H1 (cell line): ENCODE data around the gene PLCB3.

Source experiments
- CHD2 ChIP-seq: IDR thresholded peaks from 2 replicates; pipeline ENCODE4 v1.6.1; 2012; ENCODE audit warnings: low read length, improper control_type of control experiment
- CTCF ChIP-seq, 3 experiments: IDR thresholded peaks; 1 replicate in 2 of 3; 2 replicates in 1 of 3; pipeline versions ENCODE4 v1.5.1 to v1.6.1; 2011; ENCODE audit warnings: low read length in 3 of 3, mild to moderate bottlenecking in 3 of 3, inconsistent platforms in 2 of 3, low read depth in 1 of 3, moderate library complexity in 1 of 3; ENCODE audit not compliant: insufficient read depth in 1 of 3; ENCODE audit errors: control extremely low read depth in 1 of 3
- EP300 ChIP-seq, 2 experiments: IDR thresholded peaks; 1 replicate in 1 of 2; 2 replicates in 1 of 2; pipeline ENCODE4 v1.6.1; 2011 to 2012; ENCODE audit warnings: low read depth in 2 of 2, low read length in 2 of 2, mild to moderate bottlenecking in 2 of 2, borderline replicate concordance in 1 of 2, inconsistent platforms in 1 of 2, moderate library complexity in 1 of 2
- EZH2 ChIP-seq: fragments of 200-600 bp; sonication (generic); IDR thresholded peaks from 2 replicates; pipeline ENCODE4 v1.7.1; 2012; ENCODE audit warnings: low read depth, mild to moderate bottlenecking, moderate library complexity, low read length, inconsistent platforms; ENCODE audit not compliant: severe bottlenecking
- GTF2F1 ChIP-seq: IDR thresholded peaks from 2 replicates; pipeline ENCODE4 v1.6.1; 2012; ENCODE audit warnings: low read depth, low read length, improper control_type of control experiment, borderline replicate concordance
- POLR2AphosphoS5 ChIP-seq: IDR thresholded peaks from 2 replicates; pipeline ENCODE4 v1.6.1; 2011; ENCODE audit warnings: low read depth, low read length
- RBBP5 ChIP-seq: IDR thresholded peaks from 2 replicates; pipeline ENCODE4 v1.7.1; 2012; ENCODE audit warnings: low read depth, mild to moderate bottlenecking, inconsistent platforms, low read length, moderate library complexity, borderline replicate concordance
- SIN3A ChIP-seq, 2 experiments: IDR thresholded peaks in 1 of 2; conservative IDR thresholded peaks in 1 of 2; 2 replicates each; pipeline ENCODE4 v1.6.1; 2011 to 2012; ENCODE audit warnings: low read length in 2 of 2, improper control_type of control experiment in 1 of 2, low read depth in 1 of 2, mild to moderate bottlenecking in 1 of 2
- SP1 ChIP-seq: IDR thresholded peaks from 2 replicates; pipeline ENCODE4 v1.6.1; 2011; ENCODE audit warnings: low read depth, low read length
- TAF1 ChIP-seq: IDR thresholded peaks from 2 replicates; pipeline ENCODE4 v1.6.1; 2011; ENCODE audit warnings: mild to moderate bottlenecking, low read depth, low read length
- TF ChIP-seq, protein P1 (sequence below): IDR thresholded peaks from 2 replicates; pipeline ENCODE4 v1.6.1; 2011; ENCODE audit warnings: low read depth, mild to moderate bottlenecking, low read length; ENCODE audit not compliant: insufficient read depth

DNA sequence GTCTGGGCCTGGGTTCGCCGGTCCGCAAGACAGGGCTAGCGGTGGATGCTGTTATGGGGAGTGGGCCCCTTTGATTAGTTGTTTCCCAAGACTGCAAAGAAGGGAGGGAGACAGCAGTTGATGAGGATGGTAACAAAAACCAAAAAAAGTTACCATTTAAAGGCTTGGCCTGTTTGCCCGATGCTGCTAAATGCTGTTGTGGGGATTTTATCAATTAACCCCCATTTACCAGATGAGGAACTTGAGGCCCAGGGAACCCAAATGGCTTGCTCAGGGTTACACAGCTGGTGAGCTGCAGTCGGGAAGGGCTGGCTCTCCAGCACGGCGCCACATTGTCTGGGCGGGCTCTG lies 28.7 kb upstream of the PLCB3 start:
- TF ChIP-seq CTCF (IDR thresholded peaks at IDR 0.05; ENCODE audit: control extremely low read depth in 1 of 3, insufficient read depth in 1 of 3, low read depth in 1 of 3, low read length in 3 of 3), result no peak
- TF ChIP-seq, protein P1, sequence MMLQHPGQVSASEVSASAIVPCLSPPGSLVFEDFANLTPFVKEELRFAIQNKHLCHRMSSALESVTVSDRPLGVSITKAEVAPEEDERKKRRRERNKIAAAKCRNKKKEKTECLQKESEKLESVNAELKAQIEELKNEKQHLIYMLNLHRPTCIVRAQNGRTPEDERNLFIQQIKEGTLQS, result no peak
- no peak for TF ChIP-seq RBBP5
- TF ChIP-seq POLR2AphosphoS5, result no peak
- no peak for TF ChIP-seq EP300 (IDR thresholded peaks at IDR 0.05; ENCODE audit: borderline replicate concordance in 1 of 2, low read depth in 2 of 2, low read length in 2 of 2)
- TF ChIP-seq EZH2, result no peak
- TF ChIP-seq SIN3A (conservative IDR thresholded peaks at IDR 0.05 in 1 of 2, IDR thresholded peaks at IDR 0.05 in 1 of 2; ENCODE audit: low read depth in 1 of 2, low read length in 2 of 2), result no peak
- no peak for TF ChIP-seq CHD2
- TF ChIP-seq SP1, result no peak
- no peak for TF ChIP-seq GTF2F1
- no peak for TF ChIP-seq TAF1
